WTC11 (cell line): ENCODE measurements around the gene RGS14.

ENCODE experiments used
- CTCF ChIP-seq: fragments of 200-600 bp; IDR thresholded peaks from 2 replicates; pipeline ENCODE4 v1.8.0; 2022; ENCODE audit warnings: antibody characterized with exemption
- MAX ChIP-seq: sonication (generic); formaldehyde crosslinking; IDR thresholded peaks from 2 replicates; pipeline ENCODE4 v1.8.0; 2022; ENCODE audit warnings: mild to moderate bottlenecking, missing genetic modification reagents
- PRRX2 ChIP-seq: fragments of 250-450 bp; sonication (Bioruptor Pico); IDR thresholded peaks from 2 replicates; pipeline ENCODE4 v1.8.0; 2021; ENCODE audit warnings: mild to moderate bottlenecking
- TEAD4 ChIP-seq: sonication (generic); formaldehyde crosslinking; IDR thresholded peaks from 2 replicates; pipeline ENCODE4 v1.8.0; 2022; ENCODE audit warnings: mild to moderate bottlenecking, missing genetic modification reagents
- ZNF281 ChIP-seq: sonication (generic); formaldehyde crosslinking; IDR thresholded peaks from 2 replicates; pipeline ENCODE4 v1.8.0; 2023; ENCODE audit warnings: mild to moderate bottlenecking, missing genetic modification reagents

- TF ChIP-seq PRRX2 (CRISPR knock-in tag) (no peak), CTCF (no peak), TEAD4 (CRISPR knock-in tag) (no peak), MAX (CRISPR knock-in tag) (no peak), ZNF281 (CRISPR knock-in tag) (no peak)
Measured at GRCh38 chr5:177389241-177390169, 31.8 kb downstream of the RGS14 start.
